HG03175 (cell line): ENCODE measurements around the gene PADI6.
"Not testable (repeated sequence)": the region's sequence is repeated elsewhere in the genome, so short reads cannot be mapped to it uniquely, and the experiment has no call there.

ENCODE experiments used
- ATAC-seq: cut with Tn5 transposase; IDR thresholded peaks from one replicate; pipeline ENCODE4 v1.9.1; 2021; ENCODE audit warnings: mild to moderate bottlenecking, moderate library complexity; ENCODE audit not compliant: unreplicated experiment

PADI6 gene

GRCh38 chr1:17371896-17372295, at the start of gene PADI6:
Gene PADI6 (plus strand): TSS chr1:17372196. CDS start chr1:17372246, 50 bp downstream.
- ATAC-seq: no peak

DNA sequence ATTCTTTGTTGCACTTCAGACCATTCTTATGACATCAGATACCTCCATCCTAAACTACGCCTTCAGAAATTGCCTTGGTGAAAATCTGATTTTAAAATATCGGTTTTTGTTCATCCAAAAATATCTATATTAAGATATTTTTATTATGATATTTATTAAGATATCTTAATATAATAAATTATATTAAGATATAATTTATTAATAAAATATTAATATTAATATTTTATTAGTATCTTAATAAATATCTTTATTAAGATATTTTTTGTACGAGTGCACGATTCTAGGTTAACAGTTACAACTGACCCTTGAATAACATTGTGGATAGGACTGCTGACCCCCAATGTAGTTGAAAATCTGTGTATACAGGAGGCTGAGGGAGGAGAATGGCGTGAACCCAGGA, 43.1 kb upstream of the PADI6 start:
- no peak for ATAC-seq

GRCh38 chr1:17329610-17330009, 42.4 kb upstream of the PADI6 start:
- ATAC-seq: no peak

GRCh38 chr1:17330856-17331255, 41.1 kb upstream of the PADI6 start:
- ATAC-seq: no peak

DNA sequence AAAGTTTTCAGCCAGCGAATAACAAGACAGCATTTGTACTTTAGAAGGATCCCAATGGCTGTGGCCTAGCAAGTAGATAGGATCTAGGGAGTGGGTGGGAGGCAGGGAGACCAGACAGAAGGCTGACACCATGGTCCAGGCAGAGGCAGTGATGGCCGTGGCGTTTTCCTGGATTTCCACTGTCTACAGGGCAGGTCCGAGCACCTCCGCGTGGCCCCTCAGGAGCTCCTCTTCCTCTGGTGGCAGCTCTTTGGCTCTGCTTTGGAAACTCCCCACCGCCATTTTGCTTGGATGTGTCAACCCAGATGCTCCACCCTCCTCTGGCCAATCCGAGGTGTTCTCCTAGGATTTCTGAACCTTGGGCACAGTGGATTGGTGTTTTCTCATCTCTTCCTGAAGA, 38.9 kb upstream of the PADI6 start:
- no peak for ATAC-seq

DNA sequence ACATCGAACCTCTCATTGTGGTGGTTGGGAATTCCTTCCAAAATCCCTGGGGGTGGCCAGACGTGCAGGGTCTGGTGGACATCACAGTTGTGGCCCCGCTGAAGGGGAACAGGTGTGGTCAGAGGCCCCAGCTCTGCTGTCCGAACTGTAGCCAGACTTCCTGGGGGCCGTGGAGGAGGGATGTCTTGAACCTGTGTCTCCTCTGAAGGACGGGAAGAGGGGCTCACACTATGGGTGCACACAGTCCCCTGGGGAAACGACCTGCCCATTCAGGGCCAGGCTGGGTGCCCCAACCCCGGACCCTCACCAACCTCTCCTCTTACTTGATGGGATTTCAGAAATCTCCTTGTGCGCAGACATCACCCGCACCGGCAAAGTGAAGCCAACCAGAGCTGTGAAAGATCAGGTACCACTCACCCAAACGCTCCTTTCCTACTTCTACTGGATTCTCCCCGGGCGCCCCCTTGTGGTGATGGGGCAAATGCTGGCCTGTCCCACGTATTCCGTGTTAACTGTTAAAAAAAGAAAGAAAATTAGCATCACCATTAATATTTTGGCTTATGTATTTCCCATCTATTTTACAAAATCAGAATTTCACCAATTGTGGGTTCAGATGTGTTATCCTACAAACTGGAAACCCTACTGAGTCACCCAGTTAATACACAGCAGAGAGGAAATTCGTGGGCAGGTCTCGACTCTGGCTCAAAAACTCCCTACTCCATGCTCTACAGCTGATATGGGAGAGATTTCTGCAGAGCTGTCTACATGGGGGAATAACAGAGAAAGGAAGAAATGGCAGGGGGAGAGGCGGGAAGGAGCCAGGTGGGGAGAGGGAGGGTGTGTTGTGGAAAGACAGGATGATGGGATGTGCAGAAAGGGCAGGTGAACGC, 35.9 kb upstream of the PADI6 start:
- no peak for ATAC-seq

DNA sequence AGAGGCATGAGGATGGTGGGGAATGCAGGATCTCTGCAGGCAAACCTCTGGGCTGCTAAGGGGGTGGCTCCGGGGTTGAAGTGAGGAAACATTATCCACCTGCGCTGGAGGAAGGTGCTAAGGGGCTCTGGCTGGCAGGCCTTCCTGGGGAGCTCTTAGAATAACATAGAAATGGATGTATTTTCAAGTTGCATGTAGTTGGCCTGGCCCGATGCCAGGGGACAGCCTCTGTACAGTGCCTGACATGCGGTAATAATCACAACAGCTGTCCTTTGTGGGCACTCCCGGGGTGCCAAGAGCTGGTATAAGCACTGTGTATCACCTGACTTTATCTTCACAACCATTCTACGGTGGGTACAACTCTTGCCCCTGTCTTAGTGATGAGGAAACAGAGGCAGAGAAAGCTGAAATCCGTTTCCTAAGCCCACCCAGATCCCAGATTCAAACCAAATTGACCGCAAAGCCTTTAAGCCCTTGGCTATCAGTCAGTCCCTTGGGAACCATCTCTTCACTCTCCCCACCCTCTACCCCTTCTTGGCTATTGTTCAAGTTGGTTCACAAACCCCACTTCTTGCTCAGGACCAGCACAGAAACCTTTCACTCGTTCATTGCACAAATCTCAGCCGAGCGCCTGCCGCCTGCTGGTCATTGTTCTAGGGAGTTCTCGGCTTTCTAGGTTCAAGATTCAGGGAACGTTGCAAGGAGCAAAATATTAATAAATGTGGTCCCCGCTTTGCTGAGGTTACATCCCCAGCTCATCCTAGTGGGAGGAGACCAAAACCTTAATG, 33.1 kb upstream of the PADI6 start:
- no peak for ATAC-seq

DNA sequence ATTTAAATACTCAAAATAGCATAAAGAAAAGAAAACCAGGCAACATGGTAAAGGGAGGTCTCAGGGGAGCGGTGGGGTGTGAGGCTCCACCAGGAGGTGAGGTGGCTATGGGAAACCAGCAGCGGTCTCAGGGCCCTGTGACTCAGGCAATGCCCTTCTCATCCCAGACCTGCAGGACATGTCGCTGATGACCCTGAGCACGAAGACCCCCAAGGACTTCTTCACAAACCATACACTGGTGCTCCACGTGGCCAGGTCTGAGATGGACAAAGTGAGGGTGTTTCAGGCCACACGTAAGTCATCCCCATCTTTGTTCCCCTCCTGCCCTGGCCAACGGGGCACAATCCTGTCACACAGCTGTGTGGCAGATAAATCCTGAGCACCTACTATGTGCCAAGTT, 32.5 kb upstream of the PADI6 start:
- ATAC-seq: no peak

- no peak for ATAC-seq
Measured at GRCh38 chr1:17340358-17340757, 31.6 kb upstream of the PADI6 start.

GRCh38 chr1:17342014-17342441, 30.0 kb upstream of the PADI6 start:
- ATAC-seq: no peak

DNA sequence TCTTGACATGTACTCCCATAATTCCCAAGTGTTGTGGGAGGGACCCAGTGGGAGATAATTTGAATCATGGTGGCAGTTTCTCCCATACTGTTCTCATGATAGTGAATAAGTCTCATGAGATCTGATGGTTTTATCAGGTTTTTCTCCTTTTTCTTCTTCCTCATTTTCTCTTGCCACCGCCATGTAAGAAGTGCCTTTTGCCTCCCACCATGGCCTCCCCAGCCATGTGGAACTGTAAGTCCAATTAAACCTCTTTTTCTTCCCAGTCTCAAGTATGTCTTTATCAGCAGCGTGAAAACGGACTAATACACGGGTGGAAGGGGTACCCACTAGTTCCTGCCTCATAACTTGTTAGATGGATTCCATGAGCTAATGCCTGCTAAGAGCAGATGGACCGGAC, 26.5 kb upstream of the PADI6 start:
- not testable (repeated sequence) for ATAC-seq

GRCh38 chr1:17346046-17346789, 25.8 kb upstream of the PADI6 start:
- no peak for ATAC-seq

DNA sequence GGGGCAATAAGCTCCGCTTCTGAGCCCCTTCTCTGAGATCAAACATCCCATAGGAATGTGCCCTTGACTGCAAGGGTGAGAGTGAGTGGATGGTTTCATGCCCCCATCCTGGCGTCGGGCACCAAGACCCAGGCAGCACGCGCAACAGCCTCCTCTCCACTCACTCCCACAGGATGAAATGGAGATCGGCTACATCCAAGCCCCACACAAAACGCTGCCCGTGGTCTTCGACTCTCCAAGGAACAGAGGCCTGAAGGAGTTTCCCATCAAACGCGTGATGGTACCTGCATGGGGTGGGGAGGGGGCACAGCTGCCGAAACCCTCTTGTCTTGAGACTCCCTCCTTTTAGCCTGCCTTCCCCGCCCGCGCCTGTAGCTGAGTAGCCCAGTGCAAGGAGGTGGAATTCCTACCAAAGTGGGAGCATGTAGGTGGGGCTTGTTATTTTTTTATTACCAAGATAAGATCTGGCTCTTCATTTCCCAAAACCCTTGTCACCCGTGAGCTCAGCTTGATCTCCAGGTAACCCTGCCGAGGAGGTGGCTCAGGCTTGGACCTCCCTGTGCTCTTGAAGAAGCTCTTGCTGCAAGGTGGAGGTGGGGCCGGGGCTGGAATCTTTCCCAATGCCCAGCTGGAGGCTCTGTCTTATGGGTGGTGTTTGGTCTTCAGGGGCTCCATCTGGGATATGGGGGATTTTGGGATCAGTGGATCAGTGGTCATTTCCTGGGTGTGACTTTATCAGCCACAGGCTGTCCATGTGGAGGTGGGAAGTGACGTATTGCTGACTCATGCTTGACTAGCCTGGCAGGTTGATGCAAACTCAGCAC, 24.0 kb upstream of the PADI6 start:
- ATAC-seq: no peak

- peak; percentile 81 for ATAC-seq
Measured at GRCh38 chr1:17348593-17349234, 23.3 kb upstream of the PADI6 start.

GRCh38 chr1:17350083-17350482, 21.9 kb upstream of the PADI6 start:
- ATAC-seq: no peak

DNA sequence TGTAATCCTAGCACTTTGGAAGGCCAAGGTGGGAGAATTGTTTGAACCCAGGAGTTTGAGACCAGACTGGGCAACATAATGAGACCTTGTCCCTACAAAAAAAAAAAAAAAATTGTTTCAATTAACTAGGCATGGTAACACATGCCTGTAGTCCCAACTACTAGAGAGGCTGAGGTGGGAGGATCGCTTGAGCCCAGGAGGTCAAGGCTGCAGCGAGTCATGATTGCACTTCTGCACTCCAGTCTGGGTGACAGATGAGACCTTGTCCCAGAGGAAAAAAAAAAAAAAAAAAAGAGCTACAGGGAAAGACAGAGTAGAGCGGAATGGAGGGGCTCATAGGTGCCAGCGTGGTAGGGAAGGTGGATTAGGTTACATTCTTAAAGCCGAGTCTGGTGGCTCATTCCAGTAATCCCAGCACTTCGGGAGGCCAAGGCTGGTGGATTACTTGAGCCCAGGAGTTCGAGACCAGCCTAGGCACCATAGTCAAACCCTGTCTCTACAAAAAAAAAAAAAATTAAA, 21.0 kb upstream of the PADI6 start:
- no peak for ATAC-seq

DNA sequence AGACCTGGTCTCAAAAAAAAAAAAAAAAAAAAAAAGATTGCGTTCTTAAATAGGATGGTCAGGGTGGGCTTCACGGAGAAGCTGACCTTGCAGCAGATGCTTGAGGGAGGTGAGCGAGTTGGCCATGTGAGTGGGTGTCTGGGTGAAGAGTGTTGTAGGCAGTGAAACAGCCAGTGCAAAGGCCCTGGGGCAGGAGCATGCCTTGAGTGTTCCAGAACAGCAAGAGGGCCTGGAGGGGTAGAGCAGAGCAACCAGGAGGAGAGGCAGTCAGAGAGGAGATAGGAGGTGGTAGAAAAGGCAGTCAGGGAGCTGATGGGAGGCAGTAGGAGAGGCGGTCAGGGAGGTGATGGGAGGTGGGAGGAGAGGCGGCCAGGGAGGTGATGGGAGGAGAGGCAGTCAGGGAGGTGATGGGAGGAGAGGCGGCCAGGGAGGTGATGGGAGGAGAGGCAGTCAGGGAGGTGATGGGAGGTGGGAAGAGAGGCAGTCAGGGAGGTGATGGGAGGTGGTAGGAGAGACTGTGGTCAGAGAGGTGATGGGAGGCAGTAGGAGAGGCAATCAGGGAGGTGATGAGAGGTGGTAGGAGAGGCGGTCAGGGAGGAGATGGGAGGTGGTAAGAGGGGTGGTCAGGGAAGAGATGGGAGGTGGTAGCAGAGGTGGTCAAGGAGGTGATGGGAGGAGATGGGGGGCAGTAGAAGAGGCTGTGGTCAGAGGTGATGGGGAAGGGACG, 20.2 kb upstream of the PADI6 start:
- ATAC-seq: no peak

- no peak for ATAC-seq
Measured at GRCh38 chr1:17352419-17352909, 19.5 kb upstream of the PADI6 start.

- ATAC-seq: no peak
Measured at GRCh38 chr1:17355898-17356297, 16.1 kb upstream of the PADI6 start.
